AG09319 (cell line): Measurements from ENCODE around the gene BCAS4.

Experiments used
- DNase-seq: peaks from one replicate; pipeline ENCODE4 v3.0.0-alpha.2; 2010; ENCODE audit warnings: low read depth; ENCODE audit errors: extremely low read depth
- CTCF ChIP-seq: IDR thresholded peaks from 2 replicates; pipeline ENCODE4 v1.5.1; 2011; ENCODE audit warnings: low read depth, mild to moderate bottlenecking, inconsistent platforms, low read length, moderate library complexity

Gene BCAS4

GRCh38 chr20:50873585-50873984, 78.7 kb downstream of the BCAS4 start:
- no peak for TF ChIP-seq CTCF
- DNase-seq, result no peak

GRCh38 chr20:50874111-50874757, 79.4 kb downstream of the BCAS4 start:
- no peak for TF ChIP-seq CTCF
- DNase-seq, result no peak

DNA sequence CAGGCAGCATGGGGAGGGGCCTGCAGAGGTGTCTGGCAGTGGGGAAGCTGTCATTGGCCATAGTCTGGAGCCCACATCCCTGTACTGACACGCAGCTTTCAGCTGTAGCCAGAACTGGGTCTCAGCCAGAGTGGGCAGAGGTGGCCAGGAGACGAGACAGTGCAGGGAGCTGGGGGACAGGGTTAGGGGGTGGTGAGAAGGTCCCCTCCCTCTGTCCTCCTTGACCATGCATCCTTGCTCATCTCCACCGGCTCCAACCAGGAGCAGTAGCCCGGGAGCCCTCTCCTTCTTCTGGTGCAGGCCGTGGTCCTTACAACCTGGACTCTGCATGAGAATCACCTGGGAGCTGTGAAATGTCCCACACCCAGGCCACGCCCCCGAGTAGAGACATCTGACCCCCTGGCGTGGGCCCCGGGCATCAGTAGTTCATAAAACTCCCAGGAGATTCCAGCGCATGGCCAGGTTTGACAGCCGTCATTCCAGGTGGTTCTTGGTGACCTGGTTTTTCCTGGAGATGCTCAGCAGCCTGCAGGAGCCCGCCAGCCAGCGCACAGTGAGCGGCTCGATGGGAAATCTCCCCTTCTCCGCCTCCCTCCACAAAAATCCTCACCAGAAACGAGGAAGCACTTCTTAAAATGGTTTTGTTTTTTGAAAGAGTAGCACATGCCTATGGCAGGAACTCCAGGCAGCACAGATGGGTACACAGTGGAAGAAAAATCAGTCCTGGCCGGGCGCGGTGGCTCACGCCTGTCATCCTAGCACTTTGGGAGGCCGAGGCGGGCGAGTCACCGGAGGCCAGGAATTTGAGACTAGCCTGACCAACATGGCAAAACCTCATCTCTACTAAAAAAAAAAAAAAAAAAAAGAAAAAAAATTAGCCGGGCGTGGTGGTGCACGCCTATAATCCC, 80.2 kb downstream of the BCAS4 start:
- no peak for TF ChIP-seq CTCF
- no peak for DNase-seq

DNA sequence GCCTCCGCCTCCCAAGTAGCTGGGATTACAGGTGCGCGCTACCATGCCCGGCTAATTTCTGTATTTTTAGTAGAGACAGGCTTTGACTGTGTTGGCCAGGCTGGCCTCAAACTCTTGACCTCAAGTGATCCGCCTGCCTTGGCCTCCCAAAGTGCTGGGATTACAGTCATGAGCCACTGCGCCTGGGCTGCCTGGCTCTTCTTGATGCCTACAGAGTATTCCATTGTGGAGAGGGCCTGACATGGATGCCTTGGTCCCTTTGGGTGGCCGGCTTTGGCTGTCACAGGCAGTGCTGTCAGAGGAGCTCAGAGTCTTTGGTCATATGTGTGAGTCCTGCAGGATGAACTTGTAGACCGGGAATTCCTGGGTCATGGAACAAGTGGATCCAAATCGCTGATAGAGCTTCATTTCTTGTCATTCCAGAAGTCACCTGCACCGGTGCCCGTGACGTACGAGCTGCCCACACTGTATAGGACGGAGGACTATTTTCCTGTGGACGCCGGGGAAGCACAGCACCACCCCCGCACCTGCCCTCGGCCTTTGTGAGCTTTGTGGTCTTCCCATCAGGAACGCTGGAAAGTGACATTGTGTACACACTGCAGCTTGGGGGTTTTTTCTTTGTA, 81.3 kb downstream of the BCAS4 start:
- no peak for TF ChIP-seq CTCF
- DNase-seq, result no peak

- no peak for DNase-seq
- TF ChIP-seq CTCF, result no peak
These were observed 82.0 kb downstream of the BCAS4 start for GRCh38 chr20:50876816-50877215.

DNA sequence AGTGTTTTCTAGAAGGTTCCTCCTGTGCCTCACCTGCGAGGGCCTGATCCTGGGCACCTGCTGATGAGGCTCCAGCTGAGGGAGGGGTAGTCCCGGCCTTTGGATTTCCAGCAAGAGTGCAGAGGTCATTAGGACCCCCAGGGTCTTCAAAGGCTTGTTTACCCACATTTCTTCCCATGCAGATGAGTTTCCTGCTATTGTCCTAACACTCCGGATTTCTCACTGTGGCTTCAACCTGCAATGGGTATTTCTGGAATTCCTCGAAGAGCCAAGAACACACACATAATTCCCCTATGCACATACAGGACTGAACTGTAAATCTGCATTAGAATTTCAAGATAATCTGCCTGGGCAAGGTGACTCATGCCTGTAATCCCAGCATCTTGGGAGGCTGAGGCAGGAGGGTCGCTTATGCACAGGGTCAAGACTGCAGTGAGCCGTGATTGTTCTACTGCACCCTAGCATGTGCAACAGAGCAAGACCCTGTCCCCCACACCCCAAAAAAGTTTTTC, 82.4 kb downstream of the BCAS4 start:
- no peak for TF ChIP-seq CTCF

More for the DNA sequence above, 82.4 kb downstream of the BCAS4 start:
- no peak for DNase-seq
